Eye (tissue), 1 donor: Measurements from ENCODE around the gene MYADML2.
A peak's percentile ranks its signal among the peaks of the same experiment; 100 is the strongest.

Experiments
- DNase-seq: peaks from one replicate; pipeline ENCODE4 v3.0.0-alpha.2; 2015

Gene MYADML2

GRCh38 chr17:81978524-81979298 is 31.7 kb upstream of the MYADML2 start:
- no peak for DNase-seq

GRCh38 chr17:81977211-81977808 is 30.3 kb upstream of the MYADML2 start, which contains the start of gene ASPSCR1:
Gene ASPSCR1 (plus strand): TSS chr17:81977629. CDS start chr17:81977647, 18 bp downstream.
- DNase-seq, result peak; percentile 97

- no peak for DNase-seq
Observed at GRCh38 chr17:81976332-81977210, 29.5 kb upstream of the MYADML2 start.

- DNase-seq, result no peak
Observed at GRCh38 chr17:81973432-81973831, 26.4 kb upstream of the MYADML2 start.

- no peak for DNase-seq
Observed at GRCh38 chr17:81968850-81969812, 22.1 kb upstream of the MYADML2 start.

DNA sequence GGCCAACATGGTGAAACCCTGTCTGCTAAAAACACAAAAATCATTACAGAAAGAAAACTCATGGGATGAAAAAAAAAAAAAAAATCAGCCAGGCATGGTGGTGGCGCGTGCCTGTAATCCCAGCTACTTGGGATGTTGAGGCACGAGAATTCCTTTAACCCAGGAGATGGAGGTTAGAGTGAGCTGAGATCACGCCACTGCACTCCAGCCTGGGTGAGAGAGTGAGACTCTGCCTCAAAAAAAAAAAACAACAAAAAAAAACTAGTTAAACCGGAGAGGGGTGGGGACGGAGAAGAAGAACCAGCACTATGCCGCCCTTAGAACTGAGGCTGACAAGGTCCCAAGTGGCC is 21.3 kb upstream of the MYADML2 start:
- no peak for DNase-seq

GRCh38 chr17:81967533-81968395 is 20.7 kb upstream of the MYADML2 start:
- DNase-seq, result peak; percentile 94

GRCh38 chr17:81967244-81967532 is 20.2 kb upstream of the MYADML2 start:
- DNase-seq, result no peak

- DNase-seq, result peak; percentile 88
Observed at GRCh38 chr17:81966343-81967243, 19.6 kb upstream of the MYADML2 start.

GRCh38 chr17:81964081-81964849 is 17.2 kb upstream of the MYADML2 start:
- DNase-seq, result no peak

- DNase-seq, result peak; percentile 37
Observed at GRCh38 chr17:81962499-81963441, 15.7 kb upstream of the MYADML2 start.

DNA sequence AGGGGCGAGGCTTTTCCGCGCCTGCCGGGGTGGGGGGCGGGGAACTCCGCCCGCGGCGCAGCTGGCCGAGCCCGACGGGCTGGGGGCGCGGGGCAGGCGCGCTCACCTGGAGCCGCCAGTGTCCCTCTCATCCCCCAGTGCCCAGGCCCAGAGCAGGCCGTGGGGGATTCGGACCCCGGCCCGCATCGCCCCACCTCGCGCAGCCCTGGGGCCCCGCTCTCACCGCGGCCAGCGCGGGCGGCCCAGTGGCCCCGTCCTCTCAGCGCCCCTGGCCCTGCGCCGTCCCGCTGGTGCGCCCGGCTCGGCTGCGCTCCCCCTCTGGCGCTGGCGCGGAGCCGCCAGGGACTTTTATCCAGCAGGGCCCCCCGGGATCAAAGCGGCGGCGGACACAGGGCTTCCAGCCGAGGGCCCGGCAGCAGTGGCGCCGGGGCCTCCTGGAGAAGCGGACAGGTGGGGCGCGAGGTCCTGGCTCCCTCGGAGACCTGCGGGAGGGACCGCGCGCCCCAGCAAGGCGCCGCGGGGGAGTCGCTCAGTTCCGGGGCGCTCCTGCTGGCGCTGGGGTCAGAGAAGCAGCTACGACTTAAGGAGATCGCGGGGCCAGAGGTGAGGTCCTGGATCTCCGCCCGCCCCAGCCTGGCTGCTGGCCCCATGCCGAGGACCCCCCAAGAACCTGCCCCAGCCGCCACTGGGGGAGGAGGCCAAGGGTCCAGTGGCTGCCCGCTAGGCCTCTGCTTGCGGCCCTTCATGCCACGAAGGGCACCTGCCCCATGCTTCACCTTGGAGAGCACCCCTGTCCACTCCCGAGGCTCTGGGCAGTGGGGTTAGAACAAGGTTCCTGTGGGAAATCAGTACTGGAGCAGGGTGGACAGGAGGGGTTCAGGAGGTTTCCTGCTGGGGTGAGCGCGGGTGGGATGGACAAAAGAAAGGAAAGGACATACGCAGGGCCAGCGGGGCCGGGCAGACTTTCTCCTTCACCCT is 14.8 kb upstream of the MYADML2 start:
- no peak for DNase-seq

DNA sequence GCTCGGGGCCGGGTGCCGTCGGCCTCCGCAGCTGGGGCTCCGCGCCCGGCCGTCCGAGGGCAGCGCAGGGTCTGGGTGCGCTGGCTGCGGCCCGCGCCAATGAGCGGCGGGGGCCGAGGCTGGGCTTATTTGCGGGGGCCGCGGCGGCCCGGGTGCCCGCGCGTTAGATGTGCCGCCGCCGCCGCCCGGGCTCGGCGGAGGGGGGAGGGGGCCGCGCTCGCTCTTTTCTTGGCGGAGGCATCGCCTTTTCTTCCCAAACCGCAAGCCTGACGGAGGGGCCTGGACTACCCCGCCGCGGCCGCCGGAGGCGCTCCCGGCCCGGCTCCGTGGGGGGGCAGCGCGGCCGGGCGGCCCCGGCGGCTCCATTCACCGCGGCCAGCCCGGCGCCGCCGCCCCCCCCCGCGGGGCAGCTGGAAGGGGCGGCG is 14.1 kb upstream of the MYADML2 start, which contains the start of gene NOTUM:
TSS of gene NOTUM (minus strand) at position 101 of the 425 bp plus-strand sequence. CDS start 278 bp downstream, outside the sequence.
- DNase-seq, result peak; percentile 63

DNA sequence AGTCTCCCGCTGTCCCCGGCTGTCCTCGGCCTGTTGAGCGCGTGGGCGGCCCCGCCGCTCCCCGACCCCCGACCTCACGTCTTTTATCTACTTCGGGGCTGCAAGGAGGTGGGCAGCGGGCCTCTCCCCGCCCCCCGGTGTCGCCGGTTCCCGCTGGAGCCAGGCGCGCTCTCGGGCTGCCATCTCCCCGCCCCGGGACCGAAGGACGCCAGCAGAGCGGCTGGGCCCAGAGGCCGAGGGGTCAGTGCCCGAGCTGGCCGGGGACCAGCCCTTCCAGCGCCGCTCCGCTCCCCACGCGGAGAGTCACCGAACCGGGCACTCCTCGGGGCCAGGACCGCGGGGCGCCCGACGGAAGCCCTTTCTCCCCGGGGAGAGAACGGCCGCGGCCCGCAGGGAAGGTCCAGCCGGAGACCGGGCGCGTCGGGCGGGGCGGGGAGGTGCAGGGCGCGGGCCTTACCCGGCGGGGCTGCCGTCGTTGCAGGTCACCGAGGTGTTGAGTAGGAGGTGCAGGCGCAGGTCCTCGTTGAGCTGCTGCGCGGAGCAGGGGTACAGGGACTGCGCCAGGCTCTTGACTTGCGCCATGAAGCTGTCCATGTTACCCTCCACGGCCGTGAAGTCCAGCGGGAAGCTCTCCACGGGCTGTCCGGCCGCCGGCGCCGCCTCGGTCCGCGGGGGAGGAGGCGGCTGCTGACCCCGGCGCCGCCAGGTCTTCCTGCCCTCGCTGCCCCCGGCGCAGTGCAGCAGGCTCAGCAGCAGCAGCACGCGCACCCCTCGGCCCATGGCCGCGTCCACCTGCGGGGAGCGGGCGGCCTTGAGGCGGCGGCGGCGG is 13.3 kb upstream of the MYADML2 start:
- DNase-seq, result peak; percentile 37

GRCh38 chr17:81959362-81960129 is 12.5 kb upstream of the MYADML2 start:
- DNase-seq, result peak; percentile 81
